K562 (cell line): ENCODE measurements around the gene DCUN1D3. TPM values are rescaled to one million over a fixed set of nuclear protein-coding genes. Genes with fewer than 3 reads are reported as not detected.

Source experiments
- ATAC-seq: fragments of 200-7000 bp; cut with Tn5 transposase; 3 replicates; pipeline ENCODE4 v1.9.1; 2020; ENCODE audit warnings: moderate library complexity
- BruUV-seq: library from RNA; stranded (reverse); fragments of 400-500 nt; replicated peaks from 2 replicates; lab custom pipeline; 2021; lab: Mats Ljungman, UMichigan
- CTCF ChIA-PET: fragments of 300-600 bp; formaldehyde crosslinking; extraction: SDS; loops from one replicate; lab custom pipeline; 2021; ENCODE audit warnings: low intra/inter-chr PET ratio; lab: Yijun Ruan, JAX
- POLR2A ChIA-PET: fragments of 300-600, 350-650 bp; sonication (Branson Sonifier 250); formaldehyde crosslinking; extraction: SDS; loops from one replicate; lab custom pipeline; 2021; ENCODE audit warnings: antibody characterized with exemption, inconsistent platforms; lab: Yijun Ruan, JAX
- DNase-seq, 4 experiments: peaks; one replicate each; pipeline versions ENCODE4 v3.0.0 to v3.0.0-alpha.2; 2011 to 2018; ENCODE audit warnings: low spot score in 3 of 4, mixed read lengths in 3 of 4; ENCODE audit errors: extremely low read depth in 1 of 4
- FAIRE-seq: peaks from 2 replicates; lab custom pipeline; 2011; peaks lifted over from hg19 to GRCh38; lab: Jason Lieb, UNC
- H2AFZ ChIP-seq: 2 replicates; pipeline ENCODE4 v1.6.0; 2011; ENCODE audit warnings: low read depth, low read length, control low read depth, inconsistent platforms
- H3K27ac ChIP-seq: fragments of 200-600 bp; 3 replicates; pipeline ENCODE4 v1.8.0; 2011; ENCODE audit warnings: low read depth, mild to moderate bottlenecking, control low read depth, inconsistent platforms, low read length, moderate library complexity, mixed read lengths; ENCODE audit errors: extremely low read depth
- H3K27me3 ChIP-seq, 2 experiments: fragments of 300-600 bp in 1 of 2; 2 replicates in 1 of 2; 3 replicates in 1 of 2; pipeline versions ENCODE4 v1.6.0 to v1.8.0; 2011; ENCODE audit warnings: inconsistent platforms in 2 of 2, low read length in 2 of 2, mild to moderate bottlenecking in 1 of 2, mixed read lengths in 1 of 2, moderate library complexity in 1 of 2; ENCODE audit not compliant: control insufficient read depth in 2 of 2, insufficient read depth in 2 of 2
- H3K36me3 ChIP-seq: fragments of 300-600 bp; 3 replicates; pipeline ENCODE4 v1.8.0; 2011; ENCODE audit warnings: mild to moderate bottlenecking, low read length, inconsistent platforms; ENCODE audit not compliant: control insufficient read depth, insufficient read depth
- H3K4me1 ChIP-seq, 2 experiments: fragments of 200-600 bp in 1 of 2; replicated peaks in 1 of 2; 2 replicates in 1 of 2; 3 replicates in 1 of 2; pipeline versions ENCODE4 v1.5.1 to v1.8.0; 2011; ENCODE audit warnings: inconsistent platforms in 2 of 2, low read length in 2 of 2, mild to moderate bottlenecking in 1 of 2, mixed read lengths in 1 of 2, moderate library complexity in 1 of 2; ENCODE audit not compliant: control insufficient read depth in 2 of 2, insufficient read depth in 2 of 2
- H3K4me2 ChIP-seq: 2 replicates; pipeline ENCODE4 v1.6.1; 2011; ENCODE audit warnings: low read length, control low read depth, inconsistent platforms, mixed read lengths; ENCODE audit not compliant: insufficient read depth
- H3K4me3 ChIP-seq: fragments of 200-600 bp; sonication (generic), shearing (Covaris generic); 2 replicates; pipeline ENCODE4 v1.5.1; 2016; ENCODE audit warnings: control low read depth, inconsistent platforms
- H3K79me2 ChIP-seq: fragments of 200-600 bp; 3 replicates; pipeline ENCODE4 v1.8.0; 2011; ENCODE audit warnings: low read length, inconsistent platforms; ENCODE audit not compliant: control insufficient read depth, insufficient read depth
- H3K9ac ChIP-seq, 2 experiments: 2 replicates each; pipeline versions ENCODE4 v1.6.0 to v1.6.1; 2011; ENCODE audit warnings: low read depth in 2 of 2, low read length in 2 of 2, control low read depth in 1 of 2, inconsistent platforms in 1 of 2, mild to moderate bottlenecking in 1 of 2, mixed read lengths in 1 of 2; ENCODE audit not compliant: insufficient read depth in 1 of 2
- H3K9me1 ChIP-seq: one replicate; pipeline ENCODE4 v1.6.0; 2011; ENCODE audit warnings: inconsistent platforms, mild to moderate bottlenecking, low read length, moderate library complexity; ENCODE audit not compliant: control insufficient read depth, insufficient read depth
- H3K9me3 ChIP-seq: replicated peaks from 2 replicates; pipeline ENCODE4 v1.5.1; 2011; ENCODE audit warnings: low read depth, low read length, inconsistent platforms; ENCODE audit not compliant: control insufficient read depth, insufficient read depth
- H4K20me1 ChIP-seq: replicated peaks from 2 replicates; pipeline ENCODE4 v1.6.1; 2011; ENCODE audit warnings: low read length, inconsistent platforms, mixed read lengths; ENCODE audit not compliant: control insufficient read depth, insufficient read depth
- BRF1 ChIP-seq: IDR thresholded peaks from 3 replicates; pipeline ENCODE4 v1.6.1; 2011; ENCODE audit warnings: borderline replicate concordance, mild to moderate bottlenecking; ENCODE audit not compliant: insufficient read length; ENCODE audit errors: extremely low read depth
- CBFA2T2 ChIP-seq: fragments of 450-650 bp; conservative IDR thresholded peaks from 2 replicates; pipeline ENCODE4 v1.6.1; 2017; ENCODE audit warnings: mild to moderate bottlenecking
- CREB1 ChIP-seq, 2 experiments: sonication (generic) in 1 of 2; formaldehyde crosslinking in 1 of 2; IDR thresholded peaks; 2 replicates each; pipeline versions ENCODE4 v1.6.1 to v1.8.0; 2012 to 2022; ENCODE audit warnings: inconsistent platforms in 1 of 2, mild to moderate bottlenecking in 1 of 2, missing genetic modification reagents in 1 of 2, moderate library complexity in 1 of 2
- FOXA1 ChIP-seq: fragments of 450-650 bp; IDR thresholded peaks from 2 replicates; pipeline ENCODE4 v1.6.1; 2016; ENCODE audit warnings: mild to moderate bottlenecking, borderline replicate concordance
- FOXA3 ChIP-seq, 2 experiments: fragments of 450-650 bp in 1 of 2; sonication (generic) in 1 of 2; formaldehyde crosslinking; IDR thresholded peaks in 1 of 2; conservative IDR thresholded peaks in 1 of 2; 2 replicates each; pipeline versions ENCODE4 v1.4.0 to v1.8.0; 2020 to 2022; ENCODE audit warnings: mild to moderate bottlenecking in 2 of 2, missing genetic modification reagents in 1 of 2
- MAFG ChIP-seq: fragments of 450-650 bp; conservative IDR thresholded peaks from 2 replicates; pipeline ENCODE4 v1.6.1; 2016; ENCODE audit warnings: missing genetic modification characterization, missing compliant biosample characterization
- MEF2A ChIP-seq: IDR thresholded peaks from 2 replicates; pipeline ENCODE4 v1.6.1; 2011; ENCODE audit warnings: low read depth, mild to moderate bottlenecking, low read length, moderate library complexity; ENCODE audit not compliant: control insufficient read depth
- MITF ChIP-seq: IDR thresholded peaks from 2 replicates; pipeline ENCODE4 v1.6.1; 2014; ENCODE audit warnings: antibody characterized with exemption
- MTA2 ChIP-seq: fragments of 450-650 bp; IDR thresholded peaks from 2 replicates; pipeline ENCODE4 v1.6.1; 2016; ENCODE audit warnings: low read depth
- NCOA1 ChIP-seq: fragments of 450-650 bp; IDR thresholded peaks from 2 replicates; pipeline ENCODE4 v1.6.1; 2016; ENCODE audit warnings: low read depth
- NELFE ChIP-seq: IDR thresholded peaks from 2 replicates; pipeline ENCODE4 v1.6.1; 2011; ENCODE audit warnings: mild to moderate bottlenecking; ENCODE audit not compliant: insufficient read depth, insufficient read length
- NFIC ChIP-seq: fragments of 450-650 bp; IDR thresholded peaks from 2 replicates; pipeline ENCODE4 v1.6.1; 2017; ENCODE audit warnings: mild to moderate bottlenecking, inconsistent platforms
- PHB2 ChIP-seq: fragments of 450-650 bp; IDR thresholded peaks from 2 replicates; pipeline ENCODE4 v1.6.1; 2017; ENCODE audit warnings: low read depth
- POLR2A ChIP-seq: fragments of 450-650 bp; conservative IDR thresholded peaks from 2 replicates; pipeline ENCODE4 v1.6.1; 2016
- SRF ChIP-seq, 2 experiments: fragments of 250-450, 450-650 bp in 1 of 2; sonication (Bioruptor Pico) in 1 of 2; sonication (generic) in 1 of 2; formaldehyde crosslinking; IDR thresholded peaks; 2 replicates each; pipeline versions ENCODE4 v1.5.0 to v1.5.1; 2020 to 2022; ENCODE audit warnings: mild to moderate bottlenecking in 1 of 2, missing genetic modification reagents in 1 of 2
- TCF3 ChIP-seq: sonication (generic); formaldehyde crosslinking; IDR thresholded peaks from 2 replicates; pipeline ENCODE4 v1.4.0; 2020; ENCODE audit warnings: mild to moderate bottlenecking, missing genetic modification reagents
- TEAD1 ChIP-seq, 2 experiments: fragments of 450-650 bp in 1 of 2; sonication (generic) in 1 of 2; formaldehyde crosslinking; IDR thresholded peaks; 2 replicates each; pipeline versions ENCODE4 v1.4.0 to v1.8.0; 2020 to 2022; ENCODE audit warnings: mild to moderate bottlenecking in 2 of 2, missing genetic modification reagents in 1 of 2
- TRIM28 ChIP-seq: fragments of 450-650 bp; IDR thresholded peaks from 2 replicates; pipeline ENCODE4 v1.6.1; 2017
- ZFX ChIP-seq: sonication (generic); formaldehyde crosslinking; IDR thresholded peaks from 2 replicates; pipeline ENCODE4 v1.8.0; 2022; ENCODE audit warnings: mild to moderate bottlenecking, missing genetic modification reagents, moderate library complexity
- ZNF175 ChIP-seq: fragments of 200-800 bp; sonication (Bioruptor generic); IDR thresholded peaks from 2 replicates; pipeline ENCODE4 v1.6.1; 2016; ENCODE audit warnings: low read depth, mild to moderate bottlenecking, missing genetic modification characterization, missing compliant biosample characterization
- ZNF239 ChIP-seq: fragments of 250-450 bp; sonication (Bioruptor Pico); IDR thresholded peaks from 2 replicates; pipeline ENCODE4 v1.4.0; 2020; ENCODE audit warnings: mild to moderate bottlenecking
- ZNF354B ChIP-seq: fragments of 250-450 bp; sonication (Bioruptor Pico); IDR thresholded peaks from 2 replicates; pipeline ENCODE4 v1.4.0; 2020
- ZNF583 ChIP-seq: fragments of 250-450 bp; sonication (Bioruptor Pico); IDR thresholded peaks from 2 replicates; pipeline ENCODE4 v1.4.0; 2020
- WGBS: fragments of 100-300 bp; shearing (Covaris generic); methylation state at CpG from one replicate; pipeline ENCODE4 v1.1.6; 2016; ENCODE audit warnings: low coverage, mixed read lengths; ENCODE audit not compliant: insufficient coverage; ENCODE audit errors: missing lambda C conversion rate; 5-methylcytosine and 5-hydroxymethylcytosine counted together
- in situ Hi-C: fragments of 300-500 bp; cut with MboI; formaldehyde crosslinking; loops from 4 replicates; pipeline ENCODE4 v1.15.0; 2018; ENCODE audit warnings: inconsistent platforms, mixed read lengths
- intact Hi-C: fragments of 100-400 bp; cut with micrococcal nuclease; formaldehyde crosslinking; loops from 2 replicates; pipeline ENCODE4 v1.14.2; 2022
- polyA plus RNA-seq, 8 experiments: library from polyadenylated mRNA; depleted of rRNA in 4 of 8; stranded (reverse) in 5 of 8; unstranded in 3 of 8; fragments of >200 nt; fragmentation: Nextera tagmentation in 2 of 8; fragmentation: Illumina TruSeq in 1 of 8; extraction: Ambion mirVana in 2 of 8; extraction: Trizol in 1 of 8; gene quantifications; 2 replicates each; pipeline versions ENCODE4 v1.2.1 to v1.2.3, GENCODE V29; 2011 to 2014; ENCODE audit warnings: inconsistent platforms in 1 of 8, missing spikeins in 1 of 8
- total RNA-seq, 7 experiments: library from RNA; depleted of rRNA in 6 of 7; stranded (reverse); fragments of >200 nt in 6 of 7; fragmentation: Illumina TruSeq in 2 of 7; extraction: Trizol in 2 of 7; gene quantifications; 2 replicates each; pipeline versions ENCODE4 v1.2.1 to v1.2.3, GENCODE V29; 2011 to 2021; ENCODE audit warnings: low replicate concordance in 1 of 7

DCUN1D3 gene
- total and polyA plus RNA-seq, 9 of the 15 experiments (the other 6 are each of a cell fraction or from before 2014, with no cell fraction given), result 1.0 to 4.7 (median 2.2) TPM

- H4K20me1 ChIP-seq, result no peaks in the 10 kb centered on the region
- peak in 3 of 4 experiments; percentile 18 to 72 (median 46) for DNase-seq
- POLR2A ChIA-PET, result interaction anchor here (1.0 to 1.5 kb wide), 3 partner anchors 10 to 22 kb away, joined by 4 to 9 read pairs (median 6); partner anchors contain the start of genes ERI2 and REXO5
- intact Hi-C loops, result no loop called here
- BruUV-seq, result no TSS peak
- no peaks in the 10 kb centered on the region for H3K27me3 ChIP-seq
- no peak overlapping the region for H3K9ac ChIP-seq
- peak overlapping the region; percentile 48; the same call in 2 of the 3 replicates for H3K27ac ChIP-seq
- H3K9me1 ChIP-seq, result no peaks in the 10 kb centered on the region
- CTCF ChIA-PET, result no interaction called here
- peak overlapping the region; percentile 36; the same call in 1 of the 2 replicates for H3K4me2 ChIP-seq
- H3K79me2 ChIP-seq, result no peaks in the 10 kb centered on the region
- FAIRE-seq, result peak; percentile 86
- H3K4me3 ChIP-seq, result no peak overlapping the region
- in situ Hi-C loops, result no loop called here
- ATAC-seq, result peak; percentile 77
- H3K9me3 ChIP-seq, result no peaks in the 10 kb centered on the region
- peaks cover 0 to 22% of the 10 kb centered on the region in 2 experiments; a peak in 3 of 5 replicates for H3K4me1 ChIP-seq
- WGBS, result 0% methylated on average over 3 of the region's 3 CpGs
- peaks cover 74% of the 10 kb centered on the region for H3K36me3 ChIP-seq
- no peak overlapping the region for H2AFZ ChIP-seq
- no peak for TF ChIP-seq BRF1
- no peak for TF ChIP-seq SRF (CRISPR knock-in tag; IDR thresholded peaks at IDR 0.05)
- peak; percentile 91 for TF ChIP-seq CBFA2T2
- TF ChIP-seq PHB2, result no peak; the same call in 1 of the 2 replicates
- peak; percentile 85 for TF ChIP-seq MTA2
- TF ChIP-seq POLR2A, result no peak
- 0 out of 2 replicates have a peak, but pooled peaks have one; percentile 38 for TF ChIP-seq ZNF583 (CRISPR knock-in tag)
- TF ChIP-seq ZNF175 (CRISPR knock-in tag), result peak; percentile 65; the same call in 1 of the 2 replicates
- TF ChIP-seq CREB1 (IDR thresholded peaks at IDR 0.05), result no peak
- TF ChIP-seq CREB1 (CRISPR knock-in tag; IDR thresholded peaks at IDR 0.05), result peak; percentile 42; the same call in 1 of the 2 replicates
- no peak for TF ChIP-seq NELFE
- TF ChIP-seq TCF3 (CRISPR knock-in tag), result peak; percentile 74
- TF ChIP-seq ZNF354B (CRISPR knock-in tag), result 0 out of 2 replicates have a peak, but pooled peaks have one; percentile 54
- peak; percentile 99 for TF ChIP-seq MAFG (tag)
- 0 out of 2 replicates have a peak, but pooled peaks have one; percentile 59 for TF ChIP-seq MITF
- TF ChIP-seq ZNF239, result peak; percentile 60
- TF ChIP-seq NCOA1, result peak; percentile 85
- TF ChIP-seq FOXA1, result no peak
- TF ChIP-seq TRIM28, result no peak
- peak; percentile 72 to 92; a peak in 3 of 4 replicates for TF ChIP-seq FOXA3 (CRISPR knock-in tag; conservative IDR thresholded peaks at IDR 0.05 in 1 of 2, IDR thresholded peaks at IDR 0.05 in 1 of 2)
- TF ChIP-seq TEAD1 (CRISPR knock-in tag; IDR thresholded peaks at IDR 0.05), result peak in 1 of 2 experiments; percentile 81; a peak in 1 of 4 replicates
- TF ChIP-seq ZFX (CRISPR knock-in tag), result no peak
- TF ChIP-seq NFIC, result peak; percentile 81
- TF ChIP-seq MEF2A, result no peak
Observed at GRCh38 chr16:20826039-20826566, 74.1 kb downstream of the DCUN1D3 start.
